CD4-positive, alpha-beta T cell treated with Interleukin-6 at 100 ng/mL for 8 hours (primary cell): ENCODE data around the gene SAG.
A peak's percentile ranks its signal among the peaks of the same experiment; 100 is the strongest.

ENCODE experiments used
- DNase-seq: peaks from one replicate; pipeline ENCODE4 v3.0.0-alpha.2; 2020; ENCODE audit warnings: mixed read lengths, low spot score

SAG gene

DNA sequence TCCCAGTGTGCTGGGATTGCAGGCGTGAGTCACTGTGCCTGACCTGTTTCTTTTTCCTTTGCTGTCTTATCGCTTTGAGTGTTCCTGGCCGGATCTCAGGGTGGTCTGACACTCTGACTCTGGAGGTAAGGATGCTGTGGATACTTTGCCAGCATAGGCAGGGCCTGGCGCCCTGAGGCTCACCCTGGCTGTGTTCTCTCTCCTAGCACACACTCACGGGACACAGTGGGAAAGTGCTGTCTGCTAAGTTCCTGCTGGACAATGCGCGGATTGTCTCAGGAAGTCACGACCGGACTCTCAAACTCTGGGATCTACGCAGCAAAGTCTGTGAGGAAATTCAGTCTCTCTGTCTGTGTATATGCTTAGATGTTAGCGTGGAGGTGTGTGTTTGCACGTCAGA is 18.0 kb upstream of the SAG start:
- no peak for DNase-seq

DNA sequence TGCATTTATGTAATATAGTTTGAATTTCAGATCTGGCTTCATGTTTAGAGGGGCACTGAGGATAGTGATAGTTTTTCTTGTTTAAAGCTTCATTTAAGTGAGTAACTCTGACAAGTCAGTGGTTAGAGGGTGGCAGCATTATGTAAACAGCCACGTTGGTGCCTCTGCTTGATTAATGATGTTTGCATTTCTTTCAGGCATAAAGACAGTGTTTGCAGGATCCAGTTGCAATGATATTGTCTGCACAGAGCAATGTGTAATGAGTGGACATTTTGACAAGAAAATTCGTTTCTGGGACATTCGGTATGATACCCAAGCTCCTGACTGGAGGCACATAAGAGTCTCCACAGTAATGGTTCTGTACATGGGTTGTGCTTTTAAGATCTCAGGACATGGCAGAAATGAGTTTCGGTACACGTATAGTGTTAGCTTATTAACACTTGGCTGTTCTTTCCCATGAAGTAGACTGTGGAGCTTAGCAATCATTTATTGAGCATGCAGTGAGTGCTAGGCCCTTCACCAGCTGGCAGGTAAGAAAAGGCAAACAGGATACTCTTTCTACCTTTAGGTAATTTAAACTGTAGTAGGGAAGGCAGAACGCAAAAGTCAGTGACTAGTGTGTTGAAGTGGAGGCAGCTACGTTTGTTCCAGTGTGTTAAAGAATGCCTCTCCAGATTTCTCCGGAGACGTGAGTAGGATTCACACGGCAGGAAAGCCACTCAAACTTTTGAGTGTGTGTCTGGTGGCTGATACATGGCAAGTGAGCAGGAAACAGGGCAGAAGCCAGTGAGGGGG is 17.4 kb upstream of the SAG start:
- no peak for DNase-seq

DNA sequence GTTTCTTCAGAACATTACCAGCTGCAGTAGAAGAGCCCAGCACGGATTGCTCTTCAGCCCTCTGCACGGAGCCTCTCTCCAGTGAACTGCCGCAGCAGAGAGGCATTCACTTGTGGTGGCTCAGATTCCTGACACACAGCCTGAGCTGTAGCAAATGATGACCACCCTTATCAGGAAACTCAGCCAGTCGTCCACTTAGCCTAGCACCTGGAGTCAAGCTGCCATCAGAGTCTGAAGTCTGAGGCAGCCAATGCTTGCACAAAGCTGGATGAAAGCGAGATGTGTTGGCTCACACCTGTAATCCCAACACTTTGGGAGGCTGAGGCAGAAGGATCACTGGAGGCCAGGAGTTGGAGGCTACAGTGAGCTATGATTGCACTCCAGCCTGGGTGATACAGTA is 11.7 kb upstream of the SAG start:
- DNase-seq: no peak

DNA sequence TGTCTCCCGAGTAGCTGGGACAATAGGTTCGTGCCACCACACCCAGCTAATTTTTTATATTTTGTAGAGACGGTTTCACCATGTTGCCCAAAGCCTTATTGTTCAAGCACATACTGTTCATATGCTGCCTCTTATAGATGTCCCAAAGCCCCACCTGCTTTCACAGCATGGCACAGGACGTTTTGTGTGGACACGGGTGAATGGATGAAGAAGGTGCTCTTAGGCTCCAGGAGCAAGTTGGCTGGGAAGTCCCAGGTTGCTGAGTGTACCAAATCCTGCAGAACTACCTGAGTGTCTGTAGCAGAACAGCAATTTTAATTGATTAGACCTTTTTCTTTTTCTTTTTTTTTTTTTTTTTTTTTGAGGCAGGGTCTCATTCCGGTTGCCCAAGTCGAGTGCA is 10.5 kb upstream of the SAG start:
- DNase-seq: no peak

DNA sequence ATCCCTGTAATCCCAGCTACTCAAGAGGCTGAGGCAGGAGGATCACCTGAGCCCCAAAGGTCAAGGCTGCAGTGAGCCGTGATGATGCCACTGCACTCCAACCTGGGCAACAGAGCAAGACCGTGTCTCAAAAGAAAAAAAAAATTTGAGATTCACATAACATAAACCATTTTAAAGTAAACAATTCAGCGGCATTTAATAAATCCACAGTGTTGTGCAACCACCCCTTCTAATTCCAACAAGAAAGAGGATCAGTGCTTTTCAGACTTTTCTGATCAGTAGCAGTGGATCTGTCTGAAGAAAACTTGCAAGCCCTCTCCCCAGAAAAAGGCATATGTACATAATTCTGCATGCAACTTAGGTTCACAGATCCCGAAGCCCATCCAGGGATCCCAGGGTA is 7.2 kb upstream of the SAG start:
- DNase-seq: no peak

DNA sequence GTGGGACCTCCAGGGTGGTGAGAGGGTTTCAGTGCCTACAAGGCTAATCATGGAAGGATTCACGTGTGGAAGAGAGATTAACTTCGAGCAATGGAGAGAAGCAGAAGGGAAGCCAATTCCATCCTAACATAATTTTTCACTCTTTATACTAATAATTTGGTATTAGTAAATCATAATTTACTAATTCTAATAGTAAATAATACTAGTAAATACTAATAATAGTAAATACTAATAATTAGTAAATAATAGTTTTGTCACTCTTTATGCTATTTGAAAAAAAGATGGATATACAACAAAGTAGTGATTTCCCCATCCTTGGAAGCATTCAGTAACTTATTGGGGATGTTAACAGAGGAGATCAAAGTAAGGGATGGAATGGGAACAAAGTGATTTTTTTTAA is 6.4 kb upstream of the SAG start:
- DNase-seq: no peak

DNA sequence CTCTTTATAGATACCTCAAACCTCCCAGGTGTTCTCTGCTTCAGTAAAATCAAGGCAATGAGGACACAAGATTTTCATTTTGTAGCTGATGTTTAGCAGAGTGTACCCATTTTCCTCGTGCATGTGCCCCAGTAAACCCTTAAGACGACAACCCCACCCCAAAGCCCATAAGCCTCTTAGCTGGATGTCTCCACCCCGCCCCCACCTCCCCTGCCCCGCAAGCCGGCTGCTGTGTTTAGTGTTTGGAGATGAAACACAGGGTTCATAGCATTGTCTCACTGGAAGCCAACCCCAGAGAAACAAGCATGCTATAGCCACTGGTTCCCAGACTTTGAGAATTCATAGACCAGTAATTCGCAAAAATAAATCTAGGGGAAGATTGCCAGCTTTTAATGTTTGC is 5.8 kb upstream of the SAG start:
- DNase-seq: no peak

DNA sequence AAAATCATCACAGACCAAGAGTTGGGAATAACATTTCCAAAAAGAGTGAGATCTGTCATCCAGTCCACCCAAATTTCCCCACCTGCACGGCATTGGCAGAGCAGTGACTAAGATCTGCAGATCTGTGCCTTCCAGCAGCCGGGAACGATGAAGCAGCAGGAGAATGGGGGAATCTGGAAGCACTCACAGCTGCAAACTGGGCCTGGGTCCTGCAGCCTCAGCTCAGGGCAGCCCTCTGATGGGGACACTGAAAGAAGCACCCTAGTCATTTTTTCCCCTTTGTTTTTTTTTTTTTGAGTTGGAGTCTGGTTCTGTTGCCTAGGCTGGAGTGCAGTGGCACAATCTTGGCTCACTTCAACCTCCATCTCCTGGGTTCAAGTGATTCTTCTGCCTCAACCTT is 4.4 kb upstream of the SAG start:
- DNase-seq: no peak

DNA sequence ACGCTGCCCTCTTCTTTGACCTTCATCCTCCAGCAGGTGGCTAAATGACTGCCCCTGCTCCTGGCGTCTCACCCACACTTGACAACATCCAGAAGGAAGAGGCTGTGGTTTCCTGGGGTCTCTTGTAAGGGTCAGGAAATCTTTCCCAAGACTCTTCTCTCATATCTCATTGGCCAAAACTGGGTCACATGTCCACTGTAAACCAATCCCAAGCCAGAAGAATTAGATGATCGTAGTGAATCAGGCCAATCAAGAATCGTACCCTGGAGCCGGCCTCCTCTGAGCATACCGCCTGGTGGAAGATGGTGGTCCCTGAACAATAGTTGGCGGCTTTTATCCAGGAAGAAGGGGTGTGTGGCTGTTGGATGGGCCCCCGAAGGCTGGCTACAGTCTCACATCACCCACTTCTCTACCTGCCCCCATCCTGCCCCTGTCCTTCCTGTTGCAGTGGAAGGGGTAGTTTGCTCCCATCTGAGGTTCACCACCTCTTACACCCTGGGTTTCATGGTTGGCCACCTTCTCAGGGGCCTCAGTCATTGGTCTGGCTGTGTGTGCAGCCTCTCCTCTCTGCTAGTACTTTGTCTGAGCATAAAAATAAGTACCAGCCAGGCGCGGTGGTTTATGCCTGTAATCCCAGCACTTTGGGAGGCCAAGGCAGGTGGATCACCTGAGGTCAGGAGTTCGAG is 3.8 kb downstream of the SAG start:
- no peak for DNase-seq

DNA sequence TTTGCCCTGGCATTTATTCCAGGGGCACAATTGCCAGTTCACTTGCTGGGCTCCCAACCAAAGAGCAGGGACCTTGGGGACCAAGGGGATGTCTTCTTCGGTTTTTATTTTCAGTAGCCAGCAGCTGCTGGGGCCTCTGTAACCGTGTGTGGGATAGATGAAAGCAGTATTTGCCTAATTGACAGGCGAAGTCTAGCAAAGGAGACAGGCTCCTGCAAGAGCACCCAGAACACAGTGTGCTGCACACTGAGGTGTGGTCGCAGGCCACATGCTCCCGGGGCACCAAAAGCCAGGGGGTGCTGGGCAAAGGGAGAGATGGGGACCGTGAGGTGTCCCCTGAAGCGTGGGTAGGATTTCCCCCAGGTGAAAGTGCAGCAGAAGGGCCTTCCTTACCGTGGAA is 5.3 kb downstream of the SAG start:
- DNase-seq: no peak

DNA sequence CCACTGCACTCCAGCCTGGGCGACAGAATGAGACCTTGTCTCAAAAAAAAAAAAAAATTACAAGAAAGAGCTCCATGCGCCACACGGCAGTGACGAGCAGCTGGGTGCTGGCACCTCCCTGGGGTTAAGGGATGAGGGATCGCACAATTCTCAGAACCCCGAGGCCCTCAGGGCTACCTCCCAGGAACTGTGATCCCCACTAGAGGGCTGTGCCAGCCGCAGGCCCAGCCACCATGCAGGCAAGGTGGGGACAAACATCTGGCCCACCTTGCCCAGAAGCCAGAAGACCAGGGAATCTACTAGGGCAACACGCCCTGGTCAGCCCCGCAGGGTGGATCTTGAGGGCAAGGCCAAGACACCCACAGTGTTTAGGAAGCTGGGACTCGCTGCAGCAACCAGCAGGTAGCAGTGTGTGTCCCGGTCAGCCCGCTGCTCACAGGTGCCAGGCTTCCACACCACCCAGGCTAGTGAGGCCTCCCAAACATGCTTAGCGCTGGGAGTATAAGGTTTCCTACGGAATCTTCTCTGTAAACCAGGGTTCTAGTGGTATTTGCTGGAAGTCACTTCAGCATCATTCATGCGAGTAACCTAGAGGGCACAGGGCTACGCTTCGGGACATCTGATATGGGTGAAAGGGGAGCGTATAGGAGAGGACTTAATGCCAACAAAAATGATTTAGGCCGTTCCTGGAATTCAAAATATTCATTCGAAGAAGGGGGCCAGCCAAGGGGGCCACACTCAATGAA is 6.7 kb downstream of the SAG start:
- no peak for DNase-seq

DNA sequence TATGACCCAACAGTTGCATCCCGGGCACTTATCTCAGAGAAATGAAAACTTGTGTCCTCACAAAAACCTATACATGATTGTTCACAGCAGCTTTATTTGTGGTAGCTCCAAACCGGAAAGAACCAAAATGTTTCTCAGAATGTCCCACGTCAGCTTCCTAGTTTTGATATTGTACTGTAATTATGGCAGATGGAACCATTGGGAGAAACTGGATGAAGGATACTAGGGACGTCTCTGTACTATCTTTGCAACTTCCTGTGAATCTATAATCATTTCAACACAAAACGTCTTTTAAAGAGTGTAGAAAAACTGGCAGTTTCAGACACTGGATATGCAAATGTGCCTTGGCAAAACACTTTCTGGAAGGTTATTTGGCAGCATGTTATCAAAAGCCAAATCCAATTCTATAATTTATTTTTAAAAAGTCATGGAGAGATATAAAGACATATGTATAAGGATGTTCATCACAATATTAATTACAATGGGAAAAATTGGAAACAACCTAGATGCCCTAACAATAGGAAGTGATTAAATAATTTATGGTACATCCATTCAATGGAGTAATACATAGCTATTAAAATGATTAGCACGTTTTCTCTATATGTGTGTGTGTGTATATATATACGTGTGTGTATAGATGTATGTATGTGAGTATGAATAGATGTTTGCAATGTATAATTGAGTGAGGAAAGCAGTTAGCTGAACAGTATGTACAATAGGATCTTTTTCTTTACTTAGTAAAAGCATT is 9.8 kb downstream of the SAG start:
- no peak for DNase-seq

DNA sequence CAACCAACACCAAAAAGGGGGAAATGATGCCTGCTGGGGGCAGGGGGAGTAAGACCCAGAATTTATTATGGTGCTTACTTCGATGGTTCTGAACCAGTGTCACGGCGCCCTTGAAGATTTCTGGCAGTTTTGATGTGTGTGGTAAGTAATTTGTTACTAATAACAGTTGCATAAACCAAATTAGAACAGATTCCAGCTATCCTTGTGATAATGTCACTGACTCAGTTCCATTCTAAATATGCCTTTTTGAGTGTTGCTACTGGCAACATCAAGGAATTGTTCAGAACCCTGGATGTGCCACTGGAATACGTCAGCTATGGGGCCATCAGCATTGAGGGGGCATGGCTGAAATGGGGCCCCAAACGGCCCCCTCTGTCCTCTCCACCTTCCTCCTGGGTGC is 11.6 kb downstream of the SAG start:
- DNase-seq: no peak

DNA sequence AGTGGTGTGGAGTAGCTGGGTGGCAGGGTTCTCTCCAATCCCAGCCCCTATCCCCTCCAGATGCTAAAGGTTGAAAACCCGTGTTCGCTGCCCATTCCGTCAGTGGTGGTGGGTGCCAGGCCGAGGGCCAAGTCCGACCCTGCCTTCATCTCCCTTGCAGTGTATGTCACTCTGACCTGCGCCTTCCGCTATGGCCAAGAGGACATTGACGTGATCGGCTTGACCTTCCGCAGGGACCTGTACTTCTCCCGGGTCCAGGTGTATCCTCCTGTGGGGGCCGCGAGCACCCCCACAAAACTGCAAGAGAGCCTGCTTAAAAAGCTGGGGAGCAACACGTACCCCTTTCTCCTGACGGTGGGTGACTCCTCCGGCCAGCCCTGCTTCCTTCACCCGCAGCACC is 12.9 kb downstream of the SAG start:
- DNase-seq: no peak

DNA sequence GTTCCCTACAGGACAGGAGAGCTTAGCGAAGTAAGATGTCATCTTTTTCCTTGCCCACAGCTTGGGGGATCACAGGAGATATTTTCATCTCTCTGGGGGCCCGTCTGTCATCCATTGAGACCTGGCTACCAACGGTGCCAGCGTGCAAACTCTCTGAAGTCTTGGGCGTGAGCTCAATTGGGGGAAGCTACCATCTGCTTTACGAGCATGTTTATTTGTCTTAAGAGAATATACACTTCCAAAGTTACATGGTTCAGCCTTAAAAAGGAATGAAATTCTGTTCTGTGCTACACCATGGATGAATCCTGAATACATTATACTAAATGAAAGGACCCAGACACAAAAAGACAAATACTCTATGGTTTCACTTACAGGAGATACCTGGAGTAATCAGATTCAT is 13.6 kb downstream of the SAG start:
- no peak for DNase-seq

DNA sequence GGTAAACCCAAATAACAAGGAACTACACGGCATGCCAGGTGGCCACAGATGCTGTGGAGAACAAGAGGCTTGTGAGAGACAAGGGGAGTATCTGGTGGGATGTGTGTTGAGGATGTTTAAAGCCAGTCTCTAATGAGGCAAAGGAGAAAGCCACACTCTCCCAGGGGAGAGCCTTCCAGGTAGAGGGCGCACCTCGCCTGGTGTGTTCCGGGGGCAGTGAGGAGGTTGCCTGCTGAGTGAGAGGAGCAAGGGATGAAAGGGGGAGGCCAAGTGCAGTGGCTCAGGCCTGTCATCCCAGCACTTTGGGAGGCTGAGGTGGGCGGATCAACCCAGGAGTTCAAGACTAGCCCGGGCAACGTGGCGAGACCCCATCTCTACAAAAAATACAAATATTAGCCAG is 16.2 kb downstream of the SAG start:
- DNase-seq: no peak

DNA sequence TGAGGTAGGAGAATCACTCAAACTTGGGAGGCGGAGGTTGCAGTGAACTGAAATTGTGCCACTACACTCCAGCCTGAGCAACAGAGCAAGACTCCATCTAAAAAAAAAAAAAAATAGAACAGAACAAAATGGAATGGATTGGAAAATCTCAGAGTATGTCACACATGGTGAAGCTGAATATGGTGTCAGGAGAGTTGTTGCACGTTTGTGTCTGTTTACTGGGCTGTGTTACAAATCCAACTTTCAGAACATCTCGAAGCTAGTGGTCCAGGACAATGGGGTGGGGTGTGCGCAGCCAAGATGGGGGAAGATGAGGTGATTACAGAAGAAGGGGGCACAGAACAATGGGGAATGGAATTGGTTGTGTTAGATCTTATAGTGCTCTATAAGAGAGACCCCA is 17.6 kb downstream of the SAG start:
- DNase-seq: no peak

DNA sequence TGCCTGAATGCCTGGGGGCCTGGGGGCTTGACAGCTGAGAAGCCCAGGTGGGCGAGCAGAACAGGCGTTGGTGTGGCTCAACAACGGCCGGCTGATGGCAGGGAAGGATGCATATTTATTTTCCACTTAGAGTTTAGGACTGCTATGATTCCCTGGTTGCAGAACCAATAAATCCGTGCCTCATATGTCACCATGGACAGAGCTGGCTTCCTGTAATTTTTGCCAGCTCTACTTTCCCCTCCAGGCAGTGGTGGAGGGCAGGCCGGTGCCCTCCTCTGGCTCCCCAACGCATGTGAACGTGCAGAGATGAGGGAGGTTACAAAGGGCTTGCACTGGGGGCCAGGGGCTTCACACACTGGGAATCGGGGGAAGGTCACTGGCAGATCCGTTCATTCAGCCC is 18.2 kb downstream of the SAG start:
- DNase-seq: no peak

DNA sequence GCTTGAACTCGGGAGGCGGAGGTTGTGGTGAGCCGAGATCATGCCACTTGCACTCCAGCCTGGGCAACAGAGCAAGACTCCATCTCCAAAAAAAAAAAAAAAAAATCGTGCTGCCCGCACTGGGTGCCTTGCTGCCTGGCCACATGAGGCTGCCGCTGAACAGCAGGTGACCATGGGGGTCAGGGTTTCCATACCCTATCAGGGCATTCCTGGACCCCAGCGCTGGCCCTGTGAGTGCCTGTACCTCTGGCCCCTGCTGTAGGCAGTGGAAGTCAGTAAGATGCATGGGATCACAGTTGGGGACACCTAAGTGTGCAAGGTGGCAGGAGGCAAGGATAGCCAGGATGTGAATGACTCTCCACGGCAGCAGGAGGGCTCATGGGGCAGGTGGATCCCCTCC is 18.9 kb downstream of the SAG start:
- no peak for DNase-seq

DNA sequence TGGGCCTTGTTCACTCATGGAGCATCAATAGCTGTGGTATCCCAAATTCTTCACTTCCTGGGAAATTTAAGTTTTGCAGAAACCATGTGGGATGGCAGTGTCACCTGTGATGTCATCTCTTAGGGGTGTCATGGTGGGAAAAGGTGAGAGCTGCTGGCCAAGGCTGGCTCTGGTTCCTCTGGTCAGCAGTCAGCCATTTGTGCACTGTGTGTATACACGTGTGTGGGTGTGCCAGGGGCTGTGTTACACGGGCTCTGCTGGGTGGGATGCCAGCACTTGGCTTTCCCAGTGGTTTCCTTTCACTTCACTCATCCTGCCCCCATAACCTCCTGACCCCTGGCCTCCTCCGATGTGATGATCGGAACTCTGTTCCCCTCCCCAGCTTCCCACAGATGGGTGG is 21.3 kb downstream of the SAG start:
- no peak for DNase-seq

DNA sequence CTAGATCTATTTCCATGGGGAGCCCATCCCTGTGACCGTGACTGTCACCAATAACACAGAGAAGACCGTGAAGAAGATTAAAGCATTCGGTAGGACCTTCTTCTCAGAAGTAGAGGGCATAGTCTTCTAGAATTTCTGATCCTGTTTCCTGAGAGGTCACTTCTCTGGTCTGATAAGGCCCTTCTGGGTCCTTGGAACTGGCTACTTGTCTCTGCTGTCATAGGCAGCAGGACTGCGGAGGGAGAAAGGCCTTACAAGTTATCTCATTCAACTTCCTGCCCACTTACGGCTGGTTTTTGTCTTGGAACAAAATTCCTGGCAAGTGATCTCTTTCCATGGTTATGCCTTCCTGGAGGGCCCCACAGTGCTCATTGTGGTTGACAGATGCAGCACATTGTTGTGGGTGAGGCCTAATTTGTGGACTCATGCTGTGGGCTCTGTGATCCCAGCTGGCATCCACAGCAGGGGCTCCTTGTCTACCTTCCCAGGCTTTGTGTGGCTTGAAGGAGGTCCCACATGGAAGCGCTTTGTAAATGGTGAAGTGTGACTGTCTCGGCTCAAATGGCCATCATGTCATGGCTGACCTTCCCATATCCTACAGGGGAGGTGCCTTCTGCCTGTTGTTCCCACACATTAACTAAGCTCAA is 22.0 kb downstream of the SAG start:
- DNase-seq: no peak

DNA sequence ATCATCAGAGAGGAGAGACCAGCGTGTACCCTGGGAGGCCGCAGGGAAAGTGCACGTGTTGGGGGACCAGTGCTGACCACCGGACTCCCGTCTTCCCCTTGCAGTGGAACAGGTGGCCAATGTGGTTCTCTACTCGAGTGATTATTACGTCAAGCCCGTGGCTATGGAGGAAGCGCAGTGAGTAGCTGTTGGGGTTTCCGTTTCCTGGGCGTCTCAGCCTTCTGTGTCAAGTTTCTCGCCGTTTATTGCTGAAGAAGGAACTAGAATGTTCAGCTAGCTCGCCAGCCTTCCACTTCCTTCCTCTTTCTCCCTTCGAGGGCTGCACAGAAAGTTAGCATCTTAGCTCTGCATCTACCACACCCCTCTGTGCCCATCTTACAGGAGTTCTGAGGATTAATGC is 23.9 kb downstream of the SAG start:
- peak; percentile 88 for DNase-seq
